NB4 (cell line): ENCODE data around the gene TAF11L9.
"Not testable (repeated sequence)": the region's sequence is repeated elsewhere in the genome, so short reads cannot be mapped to it uniquely, and the experiment has no call there.

ENCODE experiments used
- DNase-seq: peaks from one replicate; pipeline ENCODE4 v3.0.0; 2010; ENCODE audit warnings: low read depth
- H3K4me3 ChIP-seq: one replicate; pipeline ENCODE4 v1.5.1; 2011; ENCODE audit warnings: mild to moderate bottlenecking, low read depth, low read length, moderate library complexity
- MYC ChIP-seq: IDR thresholded peaks from 2 replicates; pipeline ENCODE4 v1.6.1; 2011; ENCODE audit warnings: low read depth, low read length
- POLR2A ChIP-seq: IDR thresholded peaks from 2 replicates; pipeline ENCODE4 v1.6.1; 2011; ENCODE audit warnings: mild to moderate bottlenecking; ENCODE audit not compliant: insufficient read length; ENCODE audit errors: extremely low read depth
- TF ChIP-seq, protein P1 (sequence below): IDR thresholded peaks from 2 replicates; pipeline ENCODE4 v1.6.1; 2011; ENCODE audit warnings: low read depth, low read length
- TF ChIP-seq, protein P2 (sequence below): IDR thresholded peaks from one replicate; pipeline ENCODE4 v1.5.1; 2012; ENCODE audit warnings: low read depth, low read length

TAF11L9 gene

GRCh38 chr5:17594255-17594654, at the start of gene TAF11L9:
Gene TAF11L9, minus strand, starts transcription at chr5:17594394.
- DNase-seq, H3K4me3 ChIP-seq: not testable (repeated sequence)

DNA sequence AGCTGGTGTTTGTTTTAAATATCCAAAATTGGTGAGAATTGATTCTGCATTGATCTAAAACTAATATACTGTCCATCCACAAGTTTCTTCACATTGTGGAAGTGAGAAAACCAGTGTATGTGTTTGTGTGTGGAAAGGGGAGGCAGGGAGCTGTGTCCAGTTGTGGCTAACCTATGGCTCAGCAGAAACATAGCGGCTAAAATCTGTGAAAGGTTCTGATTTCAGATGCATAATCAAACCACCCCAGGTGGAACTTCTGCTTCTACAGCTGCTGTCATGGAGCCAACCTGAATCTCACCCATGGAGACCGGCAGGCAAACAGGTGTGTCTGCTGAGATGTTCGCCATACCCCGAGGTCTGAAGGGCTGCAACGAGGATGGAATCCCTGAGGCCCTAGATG, 40.0 kb upstream of the TAF11L9 start, which contains the start of gene TAF11L14:
TSS of gene TAF11L14 (plus strand) at position 301 of the 400 bp plus-strand sequence.
- no peak within 1 kb of the TSS for H3K4me3 ChIP-seq
- no peak for DNase-seq
- TF ChIP-seq POLR2A (no peak), MYC (no peak)
- TF ChIP-seq, protein P1, sequence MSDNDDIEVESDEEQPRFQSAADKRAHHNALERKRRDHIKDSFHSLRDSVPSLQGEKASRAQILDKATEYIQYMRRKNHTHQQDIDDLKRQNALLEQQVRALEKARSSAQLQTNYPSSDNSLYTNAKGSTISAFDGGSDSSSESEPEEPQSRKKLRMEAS: no peak
- TF ChIP-seq, protein P2, sequence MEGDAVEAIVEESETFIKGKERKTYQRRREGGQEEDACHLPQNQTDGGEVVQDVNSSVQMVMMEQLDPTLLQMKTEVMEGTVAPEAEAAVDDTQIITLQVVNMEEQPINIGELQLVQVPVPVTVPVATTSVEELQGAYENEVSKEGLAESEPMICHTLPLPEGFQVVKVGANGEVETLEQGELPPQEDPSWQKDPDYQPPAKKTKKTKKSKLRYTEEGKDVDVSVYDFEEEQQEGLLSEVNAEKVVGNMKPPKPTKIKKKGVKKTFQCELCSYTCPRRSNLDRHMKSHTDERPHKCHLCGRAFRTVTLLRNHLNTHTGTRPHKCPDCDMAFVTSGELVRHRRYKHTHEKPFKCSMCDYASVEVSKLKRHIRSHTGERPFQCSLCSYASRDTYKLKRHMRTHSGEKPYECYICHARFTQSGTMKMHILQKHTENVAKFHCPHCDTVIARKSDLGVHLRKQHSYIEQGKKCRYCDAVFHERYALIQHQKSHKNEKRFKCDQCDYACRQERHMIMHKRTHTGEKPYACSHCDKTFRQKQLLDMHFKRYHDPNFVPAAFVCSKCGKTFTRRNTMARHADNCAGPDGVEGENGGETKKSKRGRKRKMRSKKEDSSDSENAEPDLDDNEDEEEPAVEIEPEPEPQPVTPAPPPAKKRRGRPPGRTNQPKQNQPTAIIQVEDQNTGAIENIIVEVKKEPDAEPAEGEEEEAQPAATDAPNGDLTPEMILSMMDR: no peak

- DNase-seq, H3K4me3 ChIP-seq: not testable (repeated sequence)
Observed at GRCh38 chr5:17631788-17632187, 37.6 kb upstream of the TAF11L9 start, which contains the start of gene TAF11L13. Gene TAF11L13, plus strand, starts transcription at chr5:17632088.

DNA sequence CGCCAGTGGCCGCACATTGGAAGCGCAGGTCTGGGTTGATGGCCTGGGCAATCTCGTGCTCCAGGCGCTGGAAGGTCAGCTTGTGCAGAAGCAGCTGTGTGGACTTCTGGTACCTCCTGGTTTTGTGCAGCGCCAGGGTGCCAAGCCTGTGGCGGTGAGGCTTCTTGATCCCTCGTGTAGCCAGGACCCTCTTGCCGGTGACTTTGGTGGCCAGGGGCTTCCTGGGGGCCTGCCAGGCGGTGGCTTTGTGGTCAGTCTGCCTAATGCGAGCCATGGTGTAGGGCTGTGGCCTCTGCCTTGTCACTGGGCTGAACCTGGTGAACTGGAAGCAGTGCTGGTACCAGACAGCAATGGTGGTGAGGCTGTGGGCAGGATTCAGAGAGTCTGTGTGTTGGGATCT, 31.5 kb upstream of the TAF11L9 start:
- TF ChIP-seq POLR2A: no peak
- TF ChIP-seq MYC: no peak
- H3K4me3 ChIP-seq: no peak overlapping the region
- DNase-seq: no peak

- TF ChIP-seq, protein P2: peak; percentile 41
- TF ChIP-seq, protein P1: no peak
- TF ChIP-seq POLR2A: no peak
- DNase-seq: peak; percentile 13
Observed at GRCh38 chr5:17620627-17621026, 26.4 kb upstream of the TAF11L9 start.

GRCh38 chr5:17619354-17619753, 25.2 kb upstream of the TAF11L9 start:
- DNase-seq: no peak
- TF ChIP-seq MYC: no peak
- TF ChIP-seq, protein P1: no peak
- no peak overlapping the region for H3K4me3 ChIP-seq

More at GRCh38 chr5:17620627-17621026, 26.4 kb upstream of the TAF11L9 start:
- H3K4me3 ChIP-seq: no peak overlapping the region

GRCh38 chr5:17614872-17615605, 20.8 kb upstream of the TAF11L9 start:
- DNase-seq: no peak
- TF ChIP-seq POLR2A: no peak
- TF ChIP-seq, protein P1: no peak
- H3K4me3 ChIP-seq: no peak overlapping the region

- DNase-seq, H3K4me3 ChIP-seq: not testable (repeated sequence)
Observed at GRCh38 chr5:17610092-17610491, 15.9 kb upstream of the TAF11L9 start, which contains the start of gene TAF11L12. Gene TAF11L12, plus strand, starts transcription at chr5:17610392.

GRCh38 chr5:17607461-17607860, 13.3 kb upstream of the TAF11L9 start:
- not testable (repeated sequence) for H3K4me3 ChIP-seq, DNase-seq

GRCh38 chr5:17604951-17605350, 10.8 kb upstream of the TAF11L9 start:
- TF ChIP-seq MYC (no peak), POLR2A (no peak)
- TF ChIP-seq, protein P1: no peak
- TF ChIP-seq, protein P2: no peak
- H3K4me3 ChIP-seq: no peak overlapping the region
- DNase-seq: no peak

- DNase-seq, H3K4me3 ChIP-seq: not testable (repeated sequence)
Observed at GRCh38 chr5:17603880-17604279, 9.7 kb upstream of the TAF11L9 start, which contains the start of gene TAF11L11. Gene TAF11L11, plus strand, starts transcription at chr5:17604183.

DNA sequence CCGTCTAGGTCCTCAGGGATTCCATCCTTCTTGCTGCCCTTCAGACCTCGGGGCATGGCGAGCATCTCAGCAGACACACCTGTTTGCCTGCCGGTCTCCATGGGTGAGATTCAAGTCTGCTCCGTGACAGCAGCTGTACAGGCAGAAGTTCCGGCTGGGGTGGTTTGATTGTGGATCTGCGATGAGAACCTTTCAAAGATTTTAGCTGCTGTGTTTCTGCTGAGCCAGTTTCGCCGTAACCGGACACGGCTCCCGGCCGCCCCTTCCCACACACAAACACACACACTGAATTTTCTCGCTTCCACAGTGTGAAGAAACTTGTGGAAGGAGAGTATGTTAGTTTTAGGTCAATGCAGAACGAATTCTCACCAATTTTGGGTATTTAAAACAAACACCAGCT, 3.5 kb upstream of the TAF11L9 start, which contains the start of gene TAF11L10:
TSS of gene TAF11L10 (minus strand) at position 101 of the 400 bp plus-strand sequence.
- not testable (repeated sequence) for DNase-seq, H3K4me3 ChIP-seq

GRCh38 chr5:17590860-17591259, 3.3 kb downstream of the TAF11L9 start, which contains the start of gene TAF11L8:
Gene TAF11L8, minus strand, starts transcription at chr5:17590960.
- DNase-seq, H3K4me3 ChIP-seq: not testable (repeated sequence)
